ENCODE measurements around the gene PMVK.

DNA sequence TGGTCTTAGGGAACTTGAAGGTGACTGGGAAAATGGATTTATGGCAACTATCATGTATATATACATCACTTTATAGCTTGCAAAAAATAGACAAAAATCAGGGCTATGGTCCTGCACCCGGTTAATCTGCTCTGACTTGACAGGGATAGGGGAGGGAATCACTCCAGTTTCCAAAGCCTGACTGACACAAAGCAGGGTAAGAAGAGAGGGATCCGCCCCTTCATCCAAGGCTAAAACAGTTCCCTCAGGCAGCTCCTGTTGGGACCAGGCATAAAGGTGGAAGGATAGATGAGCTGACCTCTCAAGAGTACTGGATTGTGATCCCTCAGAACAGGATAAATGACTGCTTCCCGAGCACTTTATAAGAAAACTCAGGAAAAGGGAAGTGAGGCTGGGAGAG lies 18.0 kb upstream of the PMVK start:
- TF ChIP-seq POLR2AphosphoS5 (IDR thresholded peaks at IDR 0.05; ENCODE audit: insufficient read depth in 1 of 2, low read depth in 1 of 2) (no peak), CTCF (IDR thresholded peaks at IDR 0.05) (no peak), POLR2A (IDR thresholded peaks at IDR 0.05) (no peak)
